ENCODE data around the gene GALNT10.

Gene GALNT10

DNA sequence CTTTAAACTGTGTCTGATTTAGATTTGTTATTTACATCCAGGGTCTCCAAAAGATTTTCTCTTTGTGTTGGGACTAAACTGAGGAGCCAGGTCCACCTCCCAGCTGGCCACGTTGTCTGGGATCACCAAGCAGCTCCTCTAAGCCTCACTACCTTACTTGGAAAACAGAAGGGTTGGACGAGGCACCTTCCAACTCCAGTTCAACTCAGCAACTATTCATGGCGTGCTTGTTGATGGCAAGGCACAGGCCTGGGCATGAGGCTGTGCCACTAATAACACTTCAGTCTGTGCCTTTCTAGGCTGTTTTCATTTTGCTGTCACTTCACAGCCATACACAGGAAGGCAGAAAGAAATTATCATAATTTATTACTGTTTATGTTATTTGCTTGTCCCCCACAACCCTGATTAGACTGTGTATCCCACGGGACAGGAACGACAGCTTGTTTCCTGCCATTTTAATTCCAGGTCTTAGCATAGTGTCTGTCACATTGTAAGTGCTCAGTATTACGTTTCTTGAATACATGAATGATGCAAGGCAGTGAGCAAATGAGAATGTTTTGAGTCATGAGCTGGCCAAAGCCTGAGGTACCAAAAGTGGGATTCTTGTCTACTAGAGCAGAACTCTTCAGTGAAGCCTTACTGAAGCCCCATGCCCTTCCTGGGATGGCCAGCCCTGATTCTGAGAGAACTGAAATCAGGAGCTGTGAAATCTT lies 125.8 kb downstream of the GALNT10 start:
- no peak for DNase-seq (ENCODE audit: low spot score)
- TF ChIP-seq, protein P1, sequence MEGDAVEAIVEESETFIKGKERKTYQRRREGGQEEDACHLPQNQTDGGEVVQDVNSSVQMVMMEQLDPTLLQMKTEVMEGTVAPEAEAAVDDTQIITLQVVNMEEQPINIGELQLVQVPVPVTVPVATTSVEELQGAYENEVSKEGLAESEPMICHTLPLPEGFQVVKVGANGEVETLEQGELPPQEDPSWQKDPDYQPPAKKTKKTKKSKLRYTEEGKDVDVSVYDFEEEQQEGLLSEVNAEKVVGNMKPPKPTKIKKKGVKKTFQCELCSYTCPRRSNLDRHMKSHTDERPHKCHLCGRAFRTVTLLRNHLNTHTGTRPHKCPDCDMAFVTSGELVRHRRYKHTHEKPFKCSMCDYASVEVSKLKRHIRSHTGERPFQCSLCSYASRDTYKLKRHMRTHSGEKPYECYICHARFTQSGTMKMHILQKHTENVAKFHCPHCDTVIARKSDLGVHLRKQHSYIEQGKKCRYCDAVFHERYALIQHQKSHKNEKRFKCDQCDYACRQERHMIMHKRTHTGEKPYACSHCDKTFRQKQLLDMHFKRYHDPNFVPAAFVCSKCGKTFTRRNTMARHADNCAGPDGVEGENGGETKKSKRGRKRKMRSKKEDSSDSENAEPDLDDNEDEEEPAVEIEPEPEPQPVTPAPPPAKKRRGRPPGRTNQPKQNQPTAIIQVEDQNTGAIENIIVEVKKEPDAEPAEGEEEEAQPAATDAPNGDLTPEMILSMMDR (IDR thresholded peaks at IDR 0.05; ENCODE audit: extremely low read depth, missing control alignments): no peak

DNA sequence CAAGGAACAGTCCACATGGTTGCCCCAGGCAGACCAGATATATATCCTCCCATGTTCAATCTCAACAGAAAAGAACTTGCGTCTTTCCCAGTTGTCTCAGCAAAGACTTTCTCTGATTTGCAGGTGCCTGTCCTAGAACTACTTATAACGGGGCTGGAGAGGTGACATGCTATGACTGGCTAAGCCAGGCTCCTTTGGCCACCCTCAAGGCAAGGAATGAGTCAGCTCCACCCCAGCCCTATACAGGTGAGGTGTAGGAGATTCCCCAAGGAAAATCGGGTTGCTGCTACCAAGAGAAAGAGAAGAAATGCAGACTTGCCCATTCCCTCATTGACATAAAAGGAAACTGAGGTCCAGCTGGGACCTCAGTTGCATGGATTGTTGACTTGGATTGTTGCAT lies 127.4 kb downstream of the GALNT10 start:
- no peak for DNase-seq (ENCODE audit: low spot score)
- TF ChIP-seq, protein P1 (IDR thresholded peaks at IDR 0.05; ENCODE audit: extremely low read depth, missing control alignments): no peak

DNA sequence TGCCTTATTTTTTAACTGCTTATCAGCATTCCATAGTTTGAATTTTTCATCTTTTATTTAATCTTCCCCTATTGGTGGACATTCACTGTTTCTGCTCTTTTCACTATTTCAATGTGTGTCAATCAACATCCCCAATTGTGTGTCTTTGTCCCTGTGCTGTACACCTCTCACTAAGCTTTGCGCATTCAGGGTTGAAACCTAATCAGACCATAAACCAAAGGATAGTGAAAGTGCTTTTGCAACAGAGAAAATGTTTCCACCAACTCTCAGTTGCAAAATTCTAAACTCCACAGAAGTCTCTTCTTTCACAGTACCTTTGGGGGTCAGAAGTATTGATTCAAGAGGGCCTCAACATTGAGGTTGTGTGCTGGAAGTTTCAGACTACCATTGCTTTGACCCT lies 128.2 kb downstream of the GALNT10 start:
- TF ChIP-seq, protein P1 (IDR thresholded peaks at IDR 0.05; ENCODE audit: extremely low read depth, missing control alignments): no peak
- DNase-seq (ENCODE audit: low spot score): peak; percentile 18

DNA sequence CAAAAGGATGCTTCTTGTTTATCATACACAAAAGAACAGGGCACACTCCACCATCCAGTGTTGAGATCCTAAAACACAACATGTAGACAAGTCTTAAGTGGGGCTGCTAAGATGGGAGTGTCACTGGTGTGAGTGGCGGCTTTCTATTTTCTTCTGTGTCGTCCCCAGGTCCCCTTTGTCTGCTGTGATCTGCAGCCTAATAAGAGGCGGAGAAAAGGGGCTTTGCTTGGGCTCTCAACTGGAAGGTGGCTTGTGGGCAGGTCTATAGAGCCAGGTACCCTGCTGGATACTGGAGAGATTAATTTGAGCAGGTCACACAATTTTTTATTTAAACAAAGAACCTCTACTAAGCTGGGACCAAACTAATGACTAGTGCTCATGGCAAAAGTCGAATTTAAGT lies 129.2 kb downstream of the GALNT10 start:
- DNase-seq (ENCODE audit: low spot score): no peak
- TF ChIP-seq, protein P1 (IDR thresholded peaks at IDR 0.05; ENCODE audit: extremely low read depth, missing control alignments): no peak

DNA sequence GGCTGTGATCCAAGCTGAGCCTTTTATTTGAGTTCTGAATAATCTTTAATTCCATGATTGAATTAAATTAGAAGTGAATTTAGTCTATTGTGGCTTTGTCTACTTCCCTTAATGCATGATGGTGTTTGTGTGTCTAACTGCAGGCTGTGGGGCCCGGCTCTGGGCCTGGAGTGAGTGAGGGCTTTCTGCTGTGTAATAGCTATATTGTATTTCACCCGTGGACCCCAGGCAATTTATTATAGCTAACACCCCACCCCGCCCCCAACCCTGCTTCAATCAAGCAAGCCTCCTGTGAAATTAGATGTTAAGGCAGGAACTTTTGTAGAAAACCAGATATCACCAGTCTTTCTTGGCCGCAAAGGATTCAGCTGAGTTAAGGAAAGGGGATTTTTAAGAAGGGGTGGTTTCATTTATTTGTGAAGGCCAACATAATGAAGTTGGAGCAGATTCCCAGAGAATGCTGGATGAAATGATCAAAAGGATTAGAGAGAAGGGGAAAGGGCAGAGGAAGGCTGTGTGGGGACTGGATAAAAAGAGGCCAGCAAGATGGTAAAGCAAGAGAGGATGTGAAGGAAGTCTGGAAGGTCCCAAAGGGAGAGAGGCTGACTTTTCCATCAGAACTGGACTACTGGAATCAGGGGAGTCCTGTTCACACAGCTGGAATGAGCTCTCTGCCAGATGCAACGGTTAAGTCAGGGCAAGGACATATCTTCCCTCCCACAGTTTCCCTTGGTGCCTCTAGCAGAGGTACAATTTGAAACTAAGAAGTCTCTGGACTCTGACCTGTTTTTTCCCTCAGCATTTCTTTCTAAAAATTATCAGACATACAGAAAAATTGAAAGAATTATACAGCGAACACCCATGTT lies 129.9 kb downstream of the GALNT10 start:
- TF ChIP-seq, protein P1 (IDR thresholded peaks at IDR 0.05; ENCODE audit: extremely low read depth, missing control alignments): no peak
- DNase-seq (ENCODE audit: low spot score): no peak

DNA sequence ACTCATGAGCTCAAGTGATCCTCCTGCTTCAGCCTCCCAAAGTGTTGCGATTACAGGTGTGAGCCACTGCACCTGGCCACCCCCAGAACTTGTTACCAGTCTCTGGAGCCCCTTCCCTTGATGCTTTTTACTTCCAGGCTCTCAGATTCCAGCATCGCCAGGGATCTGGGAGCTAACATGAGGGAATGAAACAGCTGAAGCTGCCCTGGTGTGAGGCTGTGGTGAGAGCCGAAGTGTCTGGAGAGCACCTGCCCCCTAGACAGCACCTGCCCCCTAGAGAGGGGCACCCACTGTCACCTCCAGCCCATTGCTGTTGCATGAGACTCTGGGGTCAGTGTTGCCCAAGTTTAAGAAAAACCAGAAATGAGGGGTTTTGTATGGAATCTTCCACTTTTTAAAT lies 131.0 kb downstream of the GALNT10 start:
- TF ChIP-seq, protein P1 (IDR thresholded peaks at IDR 0.05; ENCODE audit: extremely low read depth, missing control alignments): no peak
- DNase-seq (ENCODE audit: low spot score): no peak

DNA sequence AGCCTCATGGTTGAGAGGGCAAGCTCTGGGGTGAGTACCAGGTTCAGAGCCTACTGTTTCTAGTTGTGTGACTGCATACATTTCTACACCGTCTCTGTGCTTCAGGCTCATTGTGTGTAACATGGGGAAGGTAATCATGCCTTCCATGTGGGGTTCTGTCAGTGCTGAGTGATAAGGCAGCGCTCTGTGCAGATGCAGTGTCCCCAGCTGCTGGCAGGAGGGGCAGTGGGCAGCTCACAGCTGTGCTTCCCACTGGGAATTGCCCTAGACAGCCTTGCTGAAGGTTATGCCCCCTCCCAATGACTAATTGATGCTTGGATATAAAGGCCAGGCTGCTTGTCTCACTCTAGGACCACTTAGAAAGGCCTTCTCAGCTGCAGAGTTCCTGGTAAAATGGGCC lies 133.5 kb downstream of the GALNT10 start:
- DNase-seq (ENCODE audit: low spot score): no peak
- TF ChIP-seq, protein P1 (IDR thresholded peaks at IDR 0.05; ENCODE audit: extremely low read depth, missing control alignments): no peak

Data from GM20000 (cell line).